SKM-1 (cell line): ENCODE measurements around the gene DNAH8.
"Not testable (repeated sequence)": the region's sequence is repeated elsewhere in the genome, so short reads cannot be mapped to it uniquely, and the experiment has no call there.

Experiments used
- DNase-seq: peaks from one replicate; lab custom pipeline; 2025; ENCODE audit not compliant: unreplicated experiment; lab: John Stamatoyannopoulos, UW

Gene DNAH8

DNA sequence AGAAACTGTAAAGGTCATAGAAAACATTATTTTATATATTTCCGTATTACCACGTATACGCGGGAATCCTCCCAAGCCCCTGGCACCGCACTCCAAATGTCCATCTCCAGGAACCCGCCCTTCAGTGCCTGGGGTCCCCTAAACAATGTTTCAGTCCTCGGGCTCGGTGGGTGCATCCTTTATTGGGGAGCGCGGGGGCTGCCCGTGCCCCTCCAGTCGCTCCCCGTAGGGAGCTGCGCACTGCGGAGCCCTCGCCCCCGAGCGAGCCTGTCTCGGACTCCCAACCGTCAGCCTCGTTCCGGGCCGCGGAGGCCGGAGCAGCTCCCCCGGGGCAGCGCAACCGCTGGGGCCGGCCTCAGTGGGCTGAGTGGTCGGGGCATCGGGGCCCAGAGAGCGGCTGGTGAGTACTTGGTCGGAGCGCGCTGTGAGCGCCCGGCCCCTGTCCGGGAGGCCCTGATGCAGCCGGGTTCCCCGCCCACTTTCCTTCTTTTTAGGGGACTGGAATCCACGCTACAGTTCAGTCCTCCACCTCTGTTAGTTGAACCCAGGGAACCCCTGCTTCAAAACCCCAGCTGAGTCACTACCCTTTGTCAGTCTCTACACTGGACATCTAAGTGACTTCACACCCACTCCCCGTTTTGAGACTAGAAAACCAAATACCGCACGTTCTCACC lies at the start of gene DNAH8:
Gene DNAH8 (plus strand): TSS at position 296 of the 674 bp plus-strand sequence. CDS start 7,499 bp downstream, outside the sequence.
- DNase-seq = no peak

- DNase-seq = peak; percentile 43
Measured at GRCh38 chr6:38671885-38672467, 43.1 kb upstream of the DNAH8 start.

- peak; percentile 8 for DNase-seq
Measured at GRCh38 chr6:38673397-38674165, 41.5 kb upstream of the DNAH8 start.

DNA sequence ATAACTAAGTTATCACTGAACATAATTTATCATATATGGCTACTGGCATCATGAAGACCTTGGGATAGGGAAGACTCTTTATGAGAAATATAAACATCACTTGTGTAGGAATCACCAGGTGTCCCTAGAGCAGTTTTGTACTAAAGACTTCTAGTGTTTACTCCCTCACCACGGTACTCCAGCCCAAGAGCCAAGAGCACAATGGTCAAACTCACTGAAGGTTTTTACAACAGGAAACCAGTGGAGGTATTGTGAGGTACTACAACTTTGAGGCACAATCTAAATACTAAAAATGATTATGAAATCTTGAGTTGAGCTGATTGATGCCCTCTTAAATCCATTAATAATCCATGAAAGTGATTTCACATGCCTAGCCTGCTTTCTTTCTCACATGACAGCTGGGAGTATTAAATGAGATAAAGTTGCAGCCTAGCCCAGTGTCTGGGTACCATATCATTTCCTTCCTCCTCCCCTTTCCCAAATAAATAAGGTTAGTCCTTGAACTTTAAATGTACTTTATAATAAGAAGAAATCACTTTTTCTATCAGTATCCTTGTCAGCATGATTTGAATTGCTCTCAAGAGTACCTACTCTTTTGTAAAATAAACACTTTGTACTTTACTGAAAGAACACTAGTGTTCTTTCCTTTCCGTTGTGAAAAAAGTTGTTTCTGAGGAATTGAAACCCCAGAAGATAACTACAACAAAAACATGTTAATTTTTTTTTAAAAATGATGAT lies 38.7 kb upstream of the DNAH8 start:
- DNase-seq = no peak

GRCh38 chr6:38676974-38677544 lies 38.1 kb upstream of the DNAH8 start:
- DNase-seq = no peak

GRCh38 chr6:38678178-38678760 lies 36.8 kb upstream of the DNAH8 start:
- DNase-seq = no peak

- no peak for DNase-seq
Measured at GRCh38 chr6:38679668-38680067, 35.4 kb upstream of the DNAH8 start.

DNA sequence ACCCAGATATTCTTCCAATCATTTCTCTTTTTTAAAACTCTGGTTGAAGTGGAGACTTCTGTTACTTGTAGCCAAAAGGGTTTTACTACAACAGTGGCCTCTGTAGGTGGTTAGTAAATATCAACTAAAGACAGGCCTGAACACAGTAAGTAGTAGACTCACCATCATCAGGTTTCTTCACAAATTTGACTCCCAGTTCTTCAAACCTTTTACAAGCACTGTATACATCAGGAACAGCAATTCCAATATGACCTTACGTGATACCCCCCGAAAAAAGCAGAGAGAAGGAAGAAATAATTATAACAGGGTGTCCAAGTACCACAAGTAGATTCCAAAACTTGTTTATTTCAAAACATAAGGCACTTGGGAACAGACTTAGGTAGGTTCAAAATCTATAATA lies 33.3 kb upstream of the DNAH8 start:
- no peak for DNase-seq

GRCh38 chr6:38684237-38684636 lies 30.9 kb upstream of the DNAH8 start:
- DNase-seq = no peak

DNA sequence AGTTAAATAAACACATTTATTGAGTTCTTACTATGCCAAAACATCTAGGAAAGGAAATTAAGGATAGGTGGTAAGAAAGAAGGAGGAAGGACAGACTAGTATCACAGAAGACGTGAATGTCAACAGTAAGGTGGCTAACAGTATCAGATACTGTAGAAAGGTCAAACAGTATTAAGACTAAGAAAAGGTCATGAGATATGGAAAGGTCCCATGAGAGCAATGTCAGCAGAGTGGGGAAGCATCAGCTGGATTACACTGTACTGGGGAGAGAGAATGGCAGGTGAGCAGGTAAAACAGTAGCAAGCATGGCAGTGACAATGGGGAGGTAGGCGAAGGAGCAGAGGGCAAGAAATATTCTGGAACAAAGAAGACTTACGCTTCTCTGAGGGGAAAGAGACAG lies 30.2 kb upstream of the DNAH8 start:
- DNase-seq = no peak

DNA sequence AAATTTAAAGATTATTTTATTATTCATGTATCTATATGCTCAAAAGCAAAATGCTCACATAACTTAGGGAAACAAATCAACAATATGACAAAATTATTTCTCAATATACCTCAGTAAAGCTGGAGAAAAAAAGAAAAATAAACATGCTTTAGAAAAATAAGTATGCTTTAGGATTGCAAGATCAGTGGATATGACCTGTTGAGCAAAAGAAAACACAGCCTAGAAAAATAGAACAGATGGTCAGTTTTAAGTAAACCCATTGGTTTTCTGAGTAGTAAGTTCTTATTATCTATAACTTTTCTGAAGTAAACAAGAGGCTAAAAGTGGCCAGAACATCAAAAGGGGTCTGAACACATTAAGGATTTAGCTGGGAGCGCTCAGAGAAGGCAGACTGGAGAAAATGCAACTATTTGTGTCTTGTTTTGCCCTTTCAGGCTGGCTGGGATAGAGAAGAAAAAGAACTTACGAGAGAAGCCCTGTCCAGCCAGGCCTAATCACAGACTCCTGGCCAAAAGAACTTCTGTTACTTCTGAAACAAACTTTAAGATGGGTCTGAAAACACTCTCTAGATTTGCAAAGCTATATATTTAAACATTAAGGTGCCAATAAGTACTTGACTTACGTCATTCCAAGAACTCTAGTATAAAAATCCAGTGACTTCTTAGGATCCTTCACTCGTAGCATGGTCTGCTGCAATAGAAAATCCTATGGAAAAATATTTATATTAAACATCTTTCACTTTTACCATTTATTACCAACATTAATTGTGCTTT lies 28.7 kb upstream of the DNAH8 start:
- DNase-seq = no peak

GRCh38 chr6:38687043-38687353 lies 28.1 kb upstream of the DNAH8 start:
- no peak for DNase-seq

GRCh38 chr6:38687549-38687948 lies 27.6 kb upstream of the DNAH8 start:
- DNase-seq = no peak

DNA sequence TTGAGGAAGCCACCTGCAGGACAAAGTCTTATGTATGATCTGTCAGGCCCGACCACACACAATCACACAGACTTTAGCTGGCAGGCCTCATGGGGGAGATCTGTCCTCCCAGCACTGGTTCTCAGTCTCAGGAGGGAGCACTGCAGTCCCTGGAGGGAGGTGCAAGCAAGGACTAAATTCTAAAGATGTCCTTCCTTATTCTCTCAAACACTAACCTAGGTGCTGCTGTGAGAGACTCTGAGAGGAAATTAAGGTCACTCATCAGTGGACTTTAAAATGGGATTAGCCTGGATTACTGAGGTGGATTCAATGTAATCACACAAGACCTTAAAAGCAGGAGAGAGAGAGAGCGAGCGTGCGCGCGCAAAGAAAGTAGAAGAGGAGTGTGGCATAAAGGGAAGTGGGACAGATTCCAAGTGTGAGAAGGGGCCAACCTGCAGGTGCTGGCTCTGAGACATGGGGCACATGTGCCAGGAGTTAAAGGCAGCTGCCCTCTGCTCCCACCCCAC lies 26.5 kb upstream of the DNAH8 start:
- no peak for DNase-seq

DNA sequence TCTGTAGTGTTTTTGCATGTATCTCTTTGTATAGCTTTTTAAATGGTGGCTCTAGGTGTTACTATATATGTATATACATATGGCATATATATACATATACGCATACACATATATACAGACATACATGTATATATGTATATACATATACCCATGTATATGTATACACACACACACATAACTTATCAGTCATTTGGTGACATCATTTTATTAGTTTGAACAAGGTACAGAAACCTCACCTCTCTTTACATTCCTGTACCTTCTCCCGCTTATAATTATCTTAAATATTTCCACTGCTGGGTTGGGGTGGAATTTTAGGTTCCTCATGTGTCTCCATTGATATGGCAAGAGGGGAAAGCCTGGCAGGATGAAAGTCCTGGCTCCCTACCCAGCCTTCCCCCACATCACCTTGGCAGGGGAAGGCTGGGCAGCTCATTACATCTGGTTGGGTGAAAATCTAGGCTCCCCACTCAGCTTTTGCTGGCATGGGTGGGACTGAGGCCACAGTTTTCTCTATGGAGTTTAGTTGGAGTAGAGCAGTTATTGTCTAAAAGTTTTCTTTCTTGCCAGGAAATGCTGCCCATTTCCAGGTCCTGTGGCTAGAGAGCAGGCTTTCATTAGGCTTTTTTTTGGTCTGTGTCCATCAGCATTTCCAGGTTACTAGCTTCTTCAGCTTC lies 19.7 kb upstream of the DNAH8 start:
- DNase-seq = no peak

GRCh38 chr6:38695933-38696332 lies 19.2 kb upstream of the DNAH8 start:
- DNase-seq = no peak

GRCh38 chr6:38696345-38696744 lies 18.8 kb upstream of the DNAH8 start:
- no peak for DNase-seq

GRCh38 chr6:38697846-38698245 lies 17.3 kb upstream of the DNAH8 start:
- no peak for DNase-seq

DNA sequence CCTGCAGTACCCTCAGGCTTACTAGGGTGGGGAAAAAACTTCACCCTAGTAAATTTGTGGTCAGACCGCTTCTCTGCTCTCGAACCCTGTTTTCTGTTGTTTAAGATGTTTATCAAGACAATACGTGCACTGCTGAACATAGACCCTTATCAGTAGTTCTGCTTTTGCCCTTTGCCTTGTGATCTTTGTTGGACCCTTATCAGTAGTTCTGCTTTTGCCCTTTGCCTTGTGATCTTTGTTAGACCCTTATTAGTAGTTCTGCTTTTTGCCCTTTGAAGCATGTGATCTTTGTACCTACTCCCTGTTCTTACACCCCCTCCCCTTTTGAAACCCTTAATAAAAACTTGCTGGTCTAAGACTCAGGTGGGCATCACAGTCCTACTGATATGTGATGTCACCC lies 15.4 kb upstream of the DNAH8 start:
- not testable (repeated sequence) for DNase-seq
